Natural killer cell (primary cell): ENCODE measurements around the gene C11orf21. TPM values are rescaled to one million over a fixed set of nuclear protein-coding genes. Genes with fewer than 3 reads are reported as not detected.

Experiments
- ATAC-seq, 3 donors: fragments of 150-1000 bp in 2 of 3; fragments of 200-7000 bp in 1 of 3; cut with Tn5 transposase; 1 replicate in 1 of 3; 2 replicates in 2 of 3; pipeline ENCODE4 v1.10.0; 2021; ENCODE audit warnings: mild to moderate bottlenecking in 2 of 3, moderate library complexity in 2 of 3
- DNase-seq, 2 donors: peaks; one replicate each; pipeline versions ENCODE4 v3.0.0 to v3.0.0-alpha.2; 2013 to 2021; ENCODE audit warnings: mixed read lengths in 1 of 2
- H3K27ac ChIP-seq: one replicate; pipeline ENCODE4 v1.5.1; 2013; ENCODE audit warnings: mild to moderate bottlenecking, low read length
- H3K27me3 ChIP-seq: one replicate; pipeline ENCODE4 v1.6.1; 2013; ENCODE audit warnings: low read length; ENCODE audit not compliant: control insufficient read depth, insufficient read depth
- H3K36me3 ChIP-seq: one replicate; pipeline ENCODE4 v1.6.1; 2013; ENCODE audit warnings: low read length; ENCODE audit not compliant: control insufficient read depth, insufficient read depth
- H3K4me1 ChIP-seq: one replicate; pipeline ENCODE4 v1.6.1; 2013; ENCODE audit warnings: low read length; ENCODE audit not compliant: control insufficient read depth, insufficient read depth
- H3K4me3 ChIP-seq: one replicate; pipeline ENCODE4 v1.5.1; 2013; ENCODE audit warnings: low read length
- H3K9me3 ChIP-seq: one replicate; pipeline ENCODE4 v1.6.1; 2013; ENCODE audit warnings: low read length; ENCODE audit not compliant: control insufficient read depth, insufficient read depth
- H3K27ac Mint-ChIP-seq, 2 donors: one replicate each; pipeline ENCODE4 v1.8.0; 2022; ENCODE audit warnings: mild to moderate bottlenecking in 2 of 2, mixed read lengths in 2 of 2, moderate library complexity in 1 of 2
- H3K27me3 Mint-ChIP-seq, 2 donors: one replicate each; pipeline ENCODE4 v1.8.0; 2022; ENCODE audit warnings: low read depth in 2 of 2, mixed read lengths in 2 of 2
- H3K36me3 Mint-ChIP-seq: one replicate; pipeline ENCODE4 v1.8.0; 2022; ENCODE audit warnings: mixed read lengths
- H3K4me1 Mint-ChIP-seq, 2 donors: one replicate each; pipeline ENCODE4 v1.8.0; 2022; ENCODE audit warnings: mixed read lengths in 2 of 2
- H3K4me3 Mint-ChIP-seq: one replicate; pipeline ENCODE4 v1.8.0; 2022; ENCODE audit warnings: mild to moderate bottlenecking, moderate library complexity, mixed read lengths
- H3K9me3 Mint-ChIP-seq, 2 donors: one replicate each; pipeline ENCODE4 v1.8.0; 2022; ENCODE audit warnings: mixed read lengths in 2 of 2
- CTCF ChIP-seq: fragments of 200-600 bp; IDR thresholded peaks from one replicate; pipeline ENCODE4 v1.8.0; 2022; ENCODE audit warnings: antibody characterized with exemption
- WGBS: methylation state at CpG from one replicate; pipeline ENCODE4 v1.1.7; 2013; ENCODE audit warnings: missing lambda C conversion rate; ENCODE audit not compliant: insufficient coverage; 5-methylcytosine and 5-hydroxymethylcytosine counted together
- intact Hi-C: fragments of 100-400 bp; cut with micrococcal nuclease; formaldehyde crosslinking; loops from one replicate; pipeline ENCODE4 v1.14.2; 2022
- total RNA-seq, 4 donors: library from RNA; stranded (reverse); fragments of 120-200 nt in 1 of 4; gene quantifications; one replicate each; pipeline versions ENCODE4 v1.2.3 to v1.2.4, GENCODE V29; 2013 to 2022

Gene C11orf21
- total RNA-seq, 3 donors from 2014 or later (not counting 1 experiment from before 2014, with no cell fraction given): 227 to 325 (median 237) TPM

GRCh38 chr11:2267306-2267850, 34.3 kb downstream of the C11orf21 start:
- H3K4me1 Mint-ChIP-seq: peaks cover 34 to 54% of the 10 kb centered on the region in 2 donors
- H3K36me3 Mint-ChIP-seq: no peaks in the 10 kb centered on the region
- no peaks in the 10 kb centered on the region for H3K27me3 Mint-ChIP-seq
- intact Hi-C loops: loop anchor here (5.0 kb wide), 1 partner anchor 35 kb away; the partner anchor contains the start of genes C11orf21 and TSPAN32
- Histone ChIP-seq H3K27ac (no peak overlapping the region), H3K36me3 (no peaks in the 10 kb centered on the region), H3K27me3 (peaks cover 2% of the 10 kb centered on the region), H3K4me3 (no peak overlapping the region), H3K4me1 (peaks cover 56% of the 10 kb centered on the region), H3K9me3 (no peaks in the 10 kb centered on the region)
- peak overlapping the region in 1 of 2 donors; percentile 77 for H3K27ac Mint-ChIP-seq
- ATAC-seq (no peak), DNase-seq (peak in 1 of 2 donors; percentile 16)
- no peak for TF ChIP-seq CTCF
- no peaks in the 10 kb centered on the region for H3K9me3 Mint-ChIP-seq
- peak overlapping the region; percentile 4 for H3K4me3 Mint-ChIP-seq
- WGBS: 92% methylated on average over 12 of the region's 12 CpGs

- H3K4me3 ChIP-seq: no peak overlapping the region
- no peak for TF ChIP-seq CTCF
- intact Hi-C loops: loop anchor here (5.0 kb wide), 1 partner anchor 36 kb away; the partner anchor contains the start of genes C11orf21 and TSPAN32
Observed at GRCh38 chr11:2266586-2267305, 35.0 kb downstream of the C11orf21 start.

GRCh38 chr11:2265854-2266585, 35.7 kb downstream of the C11orf21 start:
- Histone ChIP-seq H3K36me3 (no peaks in the 10 kb centered on the region), H3K4me3 (no peak overlapping the region), H3K27ac (peak overlapping the region; percentile 38), H3K27me3 (no peaks in the 10 kb centered on the region), H3K9me3 (no peaks in the 10 kb centered on the region), H3K4me1 (peaks cover 49% of the 10 kb centered on the region)
- H3K4me3 Mint-ChIP-seq: peak overlapping the region; percentile 83
- H3K9me3 Mint-ChIP-seq: no peaks in the 10 kb centered on the region
- H3K4me1 Mint-ChIP-seq: peaks cover 34 to 49% of the 10 kb centered on the region in 2 donors
- DNase-seq: peak; percentile 16 to 41
- peak in 1 of 3 donors; percentile 9 for ATAC-seq
- peak overlapping the region; percentile 88 to 91 for H3K27ac Mint-ChIP-seq
- intact Hi-C loops: loop anchor here (5.0 kb wide), 1 partner anchor 36 kb away; the partner anchor contains the start of genes C11orf21 and TSPAN32
- no peak for TF ChIP-seq CTCF
- H3K27me3 Mint-ChIP-seq: no peaks in the 10 kb centered on the region
- WGBS: 28% methylated on average over 24 of the region's 24 CpGs
- H3K36me3 Mint-ChIP-seq: no peaks in the 10 kb centered on the region

More at GRCh38 chr11:2266586-2267305, 35.0 kb downstream of the C11orf21 start:
- H3K9me3 ChIP-seq: no peaks in the 10 kb centered on the region
- H3K27ac ChIP-seq: peak overlapping the region; percentile 38
- H3K36me3 ChIP-seq: no peaks in the 10 kb centered on the region
- peaks cover 34 to 54% of the 10 kb centered on the region in 2 donors for H3K4me1 Mint-ChIP-seq
- ATAC-seq: no peak
- no peaks in the 10 kb centered on the region for H3K36me3 Mint-ChIP-seq
- WGBS: 77% methylated on average over 26 of the region's 26 CpGs
- no peaks in the 10 kb centered on the region for H3K9me3 Mint-ChIP-seq
- peaks cover 2% of the 10 kb centered on the region for H3K27me3 ChIP-seq
- H3K4me1 ChIP-seq: peaks cover 56% of the 10 kb centered on the region
- H3K4me3 Mint-ChIP-seq: peak overlapping the region; percentile 83
- no peaks in the 10 kb centered on the region for H3K27me3 Mint-ChIP-seq
- peak overlapping the region; percentile 88 to 91 for H3K27ac Mint-ChIP-seq
- DNase-seq: peak in 1 of 2 donors; percentile 24
